ENCODE results near the gene CLCNKB.
"Not testable (repeated sequence)": the region's sequence is repeated elsewhere in the genome, so short reads cannot be mapped to it uniquely, and the experiment has no call there.

- not testable (repeated sequence) for TF ChIP-seq CTCF (IDR thresholded peaks at IDR 0.05; ENCODE audit: extremely low read depth in 1 of 2, insufficient read depth in 1 of 2, low read depth in 1 of 2, low read length in 2 of 2); POLR2AphosphoS5 (IDR thresholded peaks at IDR 0.05; ENCODE audit: insufficient read depth, low read depth, low read length); MYC (IDR thresholded peaks at IDR 0.05; ENCODE audit: low read depth, low read length); EZH2 (IDR thresholded peaks at IDR 0.05; ENCODE audit: borderline replicate concordance, low read depth, low read length, severe bottlenecking); POLR2A (IDR thresholded peaks at IDR 0.05; ENCODE audit: low read depth, low read length); MAX (IDR thresholded peaks at IDR 0.05; ENCODE audit: insufficient read depth, insufficient read length)
Measured at GRCh38 chr1:16056521-16056912, 12.9 kb downstream of the CLCNKB start.
